Measurements from ENCODE around the gene FAM76B.

Gene FAM76B

GRCh38 chr11:95729462-95729861, 60.1 kb downstream of the FAM76B start:
- no peak for DNase-seq (ENCODE audit: low spot score)

GRCh38 chr11:95728790-95729189, 60.8 kb downstream of the FAM76B start:
- DNase-seq (ENCODE audit: low spot score) = no peak

- DNase-seq (ENCODE audit: low spot score) = no peak
Observed at GRCh38 chr11:95728094-95728493, 61.5 kb downstream of the FAM76B start.

- no peak for DNase-seq (ENCODE audit: low spot score)
Observed at GRCh38 chr11:95727620-95728019, 62.0 kb downstream of the FAM76B start.

- DNase-seq (ENCODE audit: low spot score) = no peak
Observed at GRCh38 chr11:95727111-95727510, 62.5 kb downstream of the FAM76B start.

- DNase-seq (ENCODE audit: low spot score) = no peak
Observed at GRCh38 chr11:95725196-95725595, 64.4 kb downstream of the FAM76B start.

- DNase-seq (ENCODE audit: low spot score) = no peak
Observed at GRCh38 chr11:95723361-95723942, 66.1 kb downstream of the FAM76B start.

- DNase-seq (ENCODE audit: low spot score) = no peak
Observed at GRCh38 chr11:95720195-95720594, 69.4 kb downstream of the FAM76B start.
